ENCODE data around the gene CDC7. TPM values are rescaled to one million over a fixed set of nuclear protein-coding genes. Genes with fewer than 3 reads are reported as not detected.

The CDC7 gene
- total and polyA plus RNA-seq, 4 donors: 3.6 to 8.3 (median 4.6) TPM

GRCh38 chr1:91546876-91547275 is 46.2 kb downstream of the CDC7 start:
- Histone ChIP-seq H3K4me1 (ENCODE audit: control insufficient read depth in 5 of 5, insufficient read depth in 5 of 5, low read length in 5 of 5) (peaks cover 0 to 10% (median 0%) of the 10 kb centered on the region in 5 donors), H3K9me3 (ENCODE audit: control insufficient read depth in 4 of 4, insufficient read depth in 3 of 4, low read length in 3 of 4) (peaks cover 0 to 3% (median 0%) of the 10 kb centered on the region in 4 donors), H3K9ac (ENCODE audit: insufficient read depth in 1 of 2, low read length in 2 of 2) (no peak overlapping the region), H3K27me3 (ENCODE audit: control insufficient read depth in 3 of 3, insufficient read depth in 3 of 3, low read length in 2 of 3) (no peaks in the 10 kb centered on the region), H3K27ac (ENCODE audit: low read depth in 1 of 2, low read length in 1 of 2) (no peak overlapping the region), H3K4me3 (no peak overlapping the region), H3K36me3 (ENCODE audit: control insufficient read depth in 4 of 4, insufficient read depth in 4 of 4, low read length in 4 of 4) (no peaks in the 10 kb centered on the region)
- ATAC-seq (ENCODE audit: insufficient read depth, low FRiP score): no peak
- DNase-seq: no peak
- 90 to 96% methylated on average over 19 of the region's 19 CpGs for WGBS, 2 donors
- TF ChIP-seq CTCF (IDR thresholded peaks at IDR 0.05; ENCODE audit: control extremely low read depth, extremely low read depth): no peak

DNA sequence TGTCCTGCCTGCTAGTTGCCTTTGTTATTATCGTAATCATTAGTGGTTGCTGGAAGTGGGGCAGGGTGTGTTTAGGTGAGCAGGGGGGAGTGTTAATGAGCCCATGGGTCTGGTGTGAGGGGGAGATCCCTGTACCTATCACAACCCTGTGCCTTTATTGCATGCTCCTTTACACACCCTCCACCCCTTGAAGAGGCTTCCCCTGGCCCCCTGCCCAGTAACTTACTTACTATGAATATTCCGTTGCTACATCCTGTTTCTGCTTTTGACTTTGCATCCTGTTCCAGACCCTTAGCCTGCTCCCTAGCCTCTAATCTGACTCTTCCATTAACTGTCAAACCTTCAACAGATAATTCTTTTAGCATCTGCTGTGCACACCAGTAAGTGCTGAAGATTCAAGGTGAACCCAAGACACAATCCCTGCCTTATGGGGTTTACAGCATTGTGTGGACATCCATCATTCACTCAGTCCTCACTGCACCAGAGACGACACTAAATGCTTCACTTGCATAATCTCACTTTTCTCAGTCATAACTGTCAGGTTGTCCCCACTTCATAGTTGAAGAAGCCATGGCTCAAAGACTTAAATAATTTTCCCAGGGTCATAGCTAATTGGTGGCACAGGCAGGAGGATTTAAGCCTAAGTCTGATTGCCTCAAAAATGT is 47.9 kb downstream of the CDC7 start:
- ATAC-seq (ENCODE audit: insufficient read depth, low FRiP score) (no peak), DNase-seq (peak in 1 of 3 donors; percentile 55)
- Histone ChIP-seq H3K9ac (ENCODE audit: insufficient read depth in 1 of 2, low read length in 2 of 2) (no peak overlapping the region), H3K27ac (ENCODE audit: low read depth in 1 of 2, low read length in 1 of 2) (no peak overlapping the region), H3K27me3 (ENCODE audit: control insufficient read depth in 3 of 3, insufficient read depth in 3 of 3, low read length in 2 of 3) (no peaks in the 10 kb centered on the region), H3K4me1 (ENCODE audit: control insufficient read depth in 5 of 5, insufficient read depth in 5 of 5, low read length in 5 of 5) (peaks cover 0 to 10% (median 0%) of the 10 kb centered on the region in 5 donors), H3K9me3 (ENCODE audit: control insufficient read depth in 4 of 4, insufficient read depth in 3 of 4, low read length in 3 of 4) (no peaks in the 10 kb centered on the region), H3K36me3 (ENCODE audit: control insufficient read depth in 4 of 4, insufficient read depth in 4 of 4, low read length in 4 of 4) (no peaks in the 10 kb centered on the region), H3K4me3 (no peak overlapping the region)
- no peak for TF ChIP-seq CTCF (IDR thresholded peaks at IDR 0.05; ENCODE audit: control extremely low read depth, extremely low read depth)
- 39 to 59% methylated on average over 3 of the region's 3 CpGs for WGBS, 2 donors

- Histone ChIP-seq H3K27me3 (ENCODE audit: control insufficient read depth in 3 of 3, insufficient read depth in 3 of 3, low read length in 2 of 3) (no peaks in the 10 kb centered on the region), H3K9ac (ENCODE audit: insufficient read depth in 1 of 2, low read length in 2 of 2) (no peak overlapping the region), H3K9me3 (ENCODE audit: control insufficient read depth in 4 of 4, insufficient read depth in 3 of 4, low read length in 3 of 4) (no peaks in the 10 kb centered on the region), H3K36me3 (ENCODE audit: control insufficient read depth in 4 of 4, insufficient read depth in 4 of 4, low read length in 4 of 4) (no peaks in the 10 kb centered on the region), H3K4me1 (ENCODE audit: control insufficient read depth in 5 of 5, insufficient read depth in 5 of 5, low read length in 5 of 5) (peaks cover 0 to 10% (median 0%) of the 10 kb centered on the region in 5 donors), H3K4me3 (no peak overlapping the region), H3K27ac (ENCODE audit: low read depth in 1 of 2, low read length in 1 of 2) (no peak overlapping the region)
- no peak for DNase-seq
- ATAC-seq (ENCODE audit: insufficient read depth, low FRiP score): no peak
- TF ChIP-seq CTCF (IDR thresholded peaks at IDR 0.05; ENCODE audit: control extremely low read depth, extremely low read depth): no peak
- WGBS, 2 donors: 10 to 26% methylated on average over 2 of the region's 2 CpGs
These were observed 48.5 kb downstream of the CDC7 start for GRCh38 chr1:91549041-91549735.

All from lung (tissue), 12 donors.